ENCODE measurements around the gene DNM3. TPM values are rescaled to one million over a fixed set of nuclear protein-coding genes. Genes with fewer than 3 reads are reported as not detected.

Gene DNM3
- total and polyA plus RNA-seq, 4 donors, result 38.5 to 93.9 (median 48.5) TPM

DNA sequence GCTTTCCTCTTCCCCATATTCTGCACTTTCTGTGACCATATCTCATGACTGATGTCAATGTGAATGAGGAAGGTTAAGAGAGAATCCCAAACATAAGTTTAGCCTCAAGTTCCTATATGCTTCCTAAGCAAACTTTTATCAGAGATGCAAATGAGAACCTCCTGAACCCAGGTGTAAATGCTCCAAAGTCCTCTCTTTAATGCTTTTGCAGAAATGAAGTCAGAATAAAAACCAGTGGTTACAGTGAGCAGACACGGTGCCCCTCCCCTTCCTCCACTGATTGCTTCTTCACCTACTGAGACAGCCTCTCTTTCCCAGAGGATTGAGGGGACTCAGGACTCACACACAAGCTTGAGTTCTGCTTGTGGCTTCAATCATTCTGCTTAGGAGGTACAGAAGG, 614.2 kb downstream of the DNM3 start:
- no peaks in the 10 kb centered on the region for H3K4me1 ChIP-seq (ENCODE audit: control insufficient read depth, insufficient read depth, low read length)
- H3K4me3 ChIP-seq (ENCODE audit: low read depth, low read length), result no peak overlapping the region
- H3K27me3 ChIP-seq (ENCODE audit: control insufficient read depth, insufficient read depth, low read length), result no peaks in the 10 kb centered on the region
- 100% methylated on average over 1 of the region's 1 CpG for WGBS (ENCODE audit: insufficient coverage)
- H3K27ac ChIP-seq (ENCODE audit: low read depth, low read length), result no peak overlapping the region
- no peaks in the 10 kb centered on the region for H3K9me3 ChIP-seq (ENCODE audit: control insufficient read depth, insufficient read depth, low read length)
- no peaks in the 10 kb centered on the region for H3K36me3 ChIP-seq (ENCODE audit: control insufficient read depth, insufficient read depth, low read length)
- no peak for DNase-seq (ENCODE audit: low read depth in 4 of 6, low spot score in 6 of 6)

DNA sequence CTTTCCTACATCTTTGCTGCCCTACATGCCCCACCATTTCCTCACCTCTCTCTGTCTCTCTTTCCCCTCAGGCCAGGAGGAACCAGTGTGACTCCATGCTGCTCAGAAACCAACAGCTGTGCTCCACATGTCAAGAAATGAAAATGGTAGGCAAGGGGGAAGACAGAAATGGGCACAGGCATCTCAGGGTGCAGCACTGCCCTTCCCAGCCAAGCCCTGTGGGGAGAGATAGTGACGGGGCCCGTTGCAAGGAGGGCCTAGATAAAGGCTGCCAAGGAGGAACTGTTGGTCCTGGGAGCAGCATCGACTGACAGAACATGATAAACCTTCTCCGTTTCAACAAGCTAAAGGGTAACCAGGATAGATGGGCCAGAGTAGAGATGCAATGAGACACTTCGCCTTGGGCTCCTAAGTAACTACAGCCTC, 615.1 kb downstream of the DNM3 start:
- Histone ChIP-seq H3K27ac (ENCODE audit: low read depth, low read length) (no peak overlapping the region), H3K36me3 (ENCODE audit: control insufficient read depth, insufficient read depth, low read length) (no peaks in the 10 kb centered on the region), H3K4me1 (ENCODE audit: control insufficient read depth, insufficient read depth, low read length) (no peaks in the 10 kb centered on the region), H3K27me3 (ENCODE audit: control insufficient read depth, insufficient read depth, low read length) (no peaks in the 10 kb centered on the region), H3K9me3 (ENCODE audit: control insufficient read depth, insufficient read depth, low read length) (no peaks in the 10 kb centered on the region), H3K4me3 (ENCODE audit: low read depth, low read length) (no peak overlapping the region)
- DNase-seq (ENCODE audit: low read depth in 4 of 6, low spot score in 6 of 6), result no peak
- 88% methylated on average over 3 of the region's 5 CpGs for WGBS (ENCODE audit: insufficient coverage)

DNA sequence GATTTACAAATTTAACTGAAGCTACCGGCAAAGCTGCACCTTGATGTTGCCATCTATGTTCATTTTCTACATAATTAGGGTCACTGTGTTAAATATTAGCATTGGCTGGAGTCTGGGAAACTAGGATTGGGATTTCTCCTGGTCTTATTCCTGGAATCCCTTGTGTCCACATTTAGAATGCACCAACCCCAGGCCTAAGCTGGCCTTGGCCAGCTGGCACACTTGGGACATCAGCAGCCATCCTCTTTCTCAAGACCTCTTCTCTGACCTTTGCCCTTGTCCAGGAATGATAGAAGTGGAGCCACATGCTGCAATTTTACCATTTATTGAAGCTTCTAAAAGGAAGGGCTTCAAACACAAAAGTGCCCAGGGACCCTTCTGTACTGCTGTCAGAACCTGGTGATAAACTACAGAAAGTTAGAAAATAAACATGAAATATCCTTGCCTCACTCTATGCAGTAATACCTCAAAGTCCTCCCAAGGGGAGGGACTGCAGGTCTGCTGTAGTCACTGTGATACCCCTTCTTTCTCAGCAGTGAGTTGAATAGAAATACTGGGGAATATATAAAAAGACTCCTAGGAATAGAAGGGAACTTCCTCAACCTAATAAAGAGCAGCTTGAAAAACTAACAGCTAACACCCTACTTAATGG, 616.3 kb downstream of the DNM3 start:
- no peaks in the 10 kb centered on the region for H3K9me3 ChIP-seq (ENCODE audit: control insufficient read depth, insufficient read depth, low read length)
- WGBS (ENCODE audit: insufficient coverage), result 100% methylated on average over 1 of the region's 1 CpG
- H3K36me3 ChIP-seq (ENCODE audit: control insufficient read depth, insufficient read depth, low read length), result no peaks in the 10 kb centered on the region

DNA sequence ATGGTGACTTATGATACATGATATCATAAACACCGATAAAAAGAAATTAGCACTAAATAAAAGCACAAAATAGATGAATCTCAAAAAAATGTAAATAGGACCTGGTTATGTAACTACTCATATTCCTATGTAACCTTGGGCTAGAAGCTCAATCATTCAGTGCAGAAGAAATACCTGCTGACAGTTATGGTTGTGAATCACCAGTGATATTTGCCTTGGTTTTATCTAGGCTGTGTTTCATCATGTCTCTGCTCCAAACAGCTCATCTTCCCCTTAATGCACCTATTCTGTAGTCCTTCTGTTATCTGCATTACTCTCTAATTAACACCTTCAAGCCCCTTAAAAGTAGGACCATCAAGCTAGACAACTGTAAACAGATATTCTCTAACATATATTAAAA, 618.9 kb downstream of the DNM3 start:
- H3K27ac ChIP-seq (ENCODE audit: low read depth, low read length), result no peak overlapping the region
- H3K4me1 ChIP-seq (ENCODE audit: control insufficient read depth, insufficient read depth, low read length), result no peaks in the 10 kb centered on the region
- WGBS (ENCODE audit: insufficient coverage), result no CpG with 5 or more reads among the region's 1 CpG
- DNase-seq (ENCODE audit: low read depth in 4 of 6, low spot score in 6 of 6), result no peak
- H3K4me3 ChIP-seq (ENCODE audit: low read depth, low read length), result no peak overlapping the region
- no peaks in the 10 kb centered on the region for H3K27me3 ChIP-seq (ENCODE audit: control insufficient read depth, insufficient read depth, low read length)
- H3K9me3 ChIP-seq (ENCODE audit: control insufficient read depth, insufficient read depth, low read length), result no peaks in the 10 kb centered on the region
- H3K36me3 ChIP-seq (ENCODE audit: control insufficient read depth, insufficient read depth, low read length), result no peaks in the 10 kb centered on the region

More for the DNA sequence above, 616.3 kb downstream of the DNM3 start:
- Histone ChIP-seq H3K4me1 (ENCODE audit: control insufficient read depth, insufficient read depth, low read length) (no peaks in the 10 kb centered on the region), H3K27ac (ENCODE audit: low read depth, low read length) (no peak overlapping the region), H3K27me3 (ENCODE audit: control insufficient read depth, insufficient read depth, low read length) (no peaks in the 10 kb centered on the region), H3K4me3 (ENCODE audit: low read depth, low read length) (no peak overlapping the region)
- DNase-seq (ENCODE audit: low read depth in 4 of 6, low spot score in 6 of 6), result no peak

DNA sequence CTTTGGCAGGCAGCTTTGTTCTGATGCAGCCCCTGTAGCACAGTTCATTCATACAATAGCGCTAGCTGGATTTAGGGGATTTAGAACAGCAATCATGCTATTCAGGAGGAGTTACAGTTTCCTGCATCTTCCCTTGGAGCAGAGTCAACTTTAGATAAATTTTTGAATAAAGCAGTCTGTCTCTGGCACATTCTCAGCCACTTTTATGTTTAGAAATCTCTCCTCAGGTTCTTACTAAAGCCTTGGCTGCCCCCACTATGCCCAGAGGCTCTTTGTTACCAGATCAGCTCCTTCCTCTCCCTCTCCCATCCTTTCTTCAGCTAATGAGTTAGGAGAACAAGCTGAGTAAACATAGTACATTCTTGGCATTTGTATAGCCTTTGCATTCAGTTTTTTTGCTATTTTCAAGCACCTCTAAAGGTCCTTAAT, 619.6 kb downstream of the DNM3 start:
- peak in 2 of 6 donors; percentile 17 to 45 for DNase-seq (ENCODE audit: low read depth in 4 of 6, low spot score in 6 of 6)
- WGBS (ENCODE audit: insufficient coverage), result no CpG with 5 or more reads among the region's 1 CpG
- Histone ChIP-seq H3K36me3 (ENCODE audit: control insufficient read depth, insufficient read depth, low read length) (no peaks in the 10 kb centered on the region), H3K4me3 (ENCODE audit: low read depth, low read length) (no peak overlapping the region), H3K27ac (ENCODE audit: low read depth, low read length) (peak overlapping the region; percentile 10), H3K9me3 (ENCODE audit: control insufficient read depth, insufficient read depth, low read length) (no peaks in the 10 kb centered on the region), H3K27me3 (ENCODE audit: control insufficient read depth, insufficient read depth, low read length) (no peaks in the 10 kb centered on the region), H3K4me1 (ENCODE audit: control insufficient read depth, insufficient read depth, low read length) (no peaks in the 10 kb centered on the region)

Small RNA genes lying within 50 kb of the gene (small RNA-seq; reads per million reads assigned to genes)
- gene MIR199A2 (ENCODE audit: low replicate concordance), result 1.9 reads per million, percentile 89 among the genes with 10 or more reads in this experiment
- gene RNU6-157P (ENCODE audit: low replicate concordance), result not detected

Other genes with a start within 250 kb of the DNM3 start
- not detected for gene MYOCOS, start 219.3 kb upstream of the DNM3 start, total RNA-seq
- under 1 TPM in 1 of 2 donors, not detected in 1; 0.27 TPM for gene MYOCOS, start 219.3 kb upstream of the DNM3 start, polyA plus RNA-seq (ENCODE audit: insufficient read length in 2 of 2)
- 1 to 10 TPM in 1 of 2 donors, under 1 TPM in 1; 0.69 to 5.2 TPM for gene MYOC, start 188.8 kb upstream of the DNM3 start, total RNA-seq
- 1 to 10 TPM in 1 of 2 donors, under 1 TPM in 1; 0.21 to 1.2 TPM for gene MYOC, start 188.8 kb upstream of the DNM3 start, polyA plus RNA-seq (ENCODE audit: insufficient read length in 2 of 2)
- 10 to 100 TPM in 1 of 2 donors, 1 to 10 TPM in 1; 9.7 to 37.9 TPM for gene VAMP4, start 99.4 kb upstream of the DNM3 start, total RNA-seq
- gene VAMP4, start 99.4 kb upstream of the DNM3 start, polyA plus RNA-seq (ENCODE audit: insufficient read length in 2 of 2), result 10 to 100 TPM; 21.9 to 28.2 TPM
- 10 to 100 TPM; 19.0 to 22.4 TPM for gene METTL13, start 59.8 kb upstream of the DNM3 start, total RNA-seq
- 10 to 100 TPM; 30.5 to 30.8 TPM for gene METTL13, start 59.8 kb upstream of the DNM3 start, polyA plus RNA-seq (ENCODE audit: insufficient read length in 2 of 2)